HFFc6 (cell line): ENCODE data around the gene CBARP. TPM values are rescaled to one million over a fixed set of nuclear protein-coding genes. Genes with fewer than 3 reads are reported as not detected.
A peak's percentile ranks its signal among the peaks of the same experiment; 100 is the strongest.

Source experiments
- DNase-seq: peaks from one replicate; pipeline ENCODE4 v3.0.0-alpha.2; 2018
- H3K27ac Mint-ChIP-seq: 2 replicates; pipeline ENCODE4 v1.8.0; 2020; ENCODE audit warnings: mild to moderate bottlenecking, mixed read lengths
- H3K27me3 Mint-ChIP-seq: 2 replicates; pipeline ENCODE4 v1.8.0; 2021; ENCODE audit warnings: mild to moderate bottlenecking, moderate library complexity, mixed read lengths; ENCODE audit not compliant: insufficient read depth
- H3K36me3 Mint-ChIP-seq: 2 replicates; pipeline ENCODE4 v1.8.0; 2021; ENCODE audit warnings: low read depth, mixed read lengths
- H3K4me1 Mint-ChIP-seq: 2 replicates; pipeline ENCODE4 v1.8.0; 2020; ENCODE audit warnings: low read depth, mixed read lengths
- H3K4me3 Mint-ChIP-seq: 2 replicates; pipeline ENCODE4 v1.8.0; 2020; ENCODE audit warnings: mild to moderate bottlenecking, moderate library complexity, mixed read lengths
- H3K9me3 Mint-ChIP-seq: 2 replicates; pipeline ENCODE4 v1.8.0; 2020; ENCODE audit warnings: mild to moderate bottlenecking, mixed read lengths
- CTCF ChIP-seq: fragments of 200-600 bp; sonication (generic); IDR thresholded peaks from 2 replicates; pipeline ENCODE4 v1.5.0; 2021; ENCODE audit warnings: antibody characterized with exemption, mild to moderate bottlenecking
- long read RNA-seq: library from polyadenylated mRNA; unstranded; transcript quantifications from one replicate; pipeline ENCODE4 v2.0.0, GENCODE V29; 2019
- total RNA-seq, 6 experiments: library from RNA; stranded (reverse); fragmentation: NEBNext Ultra II Directional; extraction: Animal tissue kit (Norgen Biotek cat#: 25700); gene quantifications; 2 replicates in 1 of 6; 3 replicates in 5 of 6; pipeline ENCODE4 v1.2.3, GENCODE V29; 2021

Gene CBARP
- total RNA-seq: 10 to 100 TPM in 1 of 6 experiments, 1 to 10 TPM in 5; 7.6 to 12.7 (median 8.6) TPM
- long read RNA-seq: 0 reads

GRCh38 chr19:1237754-1238368 lies at the start of gene CBARP:
Gene CBARP (minus strand): TSS chr19:1238005. CDS start chr19:1236100, 1,905 bp downstream.
- TF ChIP-seq CTCF: no peak
- Mint-ChIP-seq H3K4me1 (peaks cover 11% of the 10 kb centered on the region), H3K9me3 (no peaks in the 10 kb centered on the region), H3K27ac (peak within 1 kb of the TSS; percentile 52), H3K36me3 (no peaks in the 10 kb centered on the region), H3K4me3 (peak within 1 kb of the TSS; percentile 78), H3K27me3 (peaks cover 4% of the 10 kb centered on the region; the same call in 1 of the 2 replicates)
- DNase-seq: no peak

- no peak for DNase-seq
- no peaks in the 10 kb centered on the region for H3K4me1 Mint-ChIP-seq
- no peak for TF ChIP-seq CTCF
- no peak overlapping the region for H3K27ac Mint-ChIP-seq
- no peak overlapping the region for H3K4me3 Mint-ChIP-seq
- H3K36me3 Mint-ChIP-seq: no peaks in the 10 kb centered on the region
- no peaks in the 10 kb centered on the region for H3K9me3 Mint-ChIP-seq
- peaks cover 23% of the 10 kb centered on the region for H3K27me3 Mint-ChIP-seq
These were observed 48.9 kb upstream of the CBARP start for GRCh38 chr19:1286487-1287353.

DNA sequence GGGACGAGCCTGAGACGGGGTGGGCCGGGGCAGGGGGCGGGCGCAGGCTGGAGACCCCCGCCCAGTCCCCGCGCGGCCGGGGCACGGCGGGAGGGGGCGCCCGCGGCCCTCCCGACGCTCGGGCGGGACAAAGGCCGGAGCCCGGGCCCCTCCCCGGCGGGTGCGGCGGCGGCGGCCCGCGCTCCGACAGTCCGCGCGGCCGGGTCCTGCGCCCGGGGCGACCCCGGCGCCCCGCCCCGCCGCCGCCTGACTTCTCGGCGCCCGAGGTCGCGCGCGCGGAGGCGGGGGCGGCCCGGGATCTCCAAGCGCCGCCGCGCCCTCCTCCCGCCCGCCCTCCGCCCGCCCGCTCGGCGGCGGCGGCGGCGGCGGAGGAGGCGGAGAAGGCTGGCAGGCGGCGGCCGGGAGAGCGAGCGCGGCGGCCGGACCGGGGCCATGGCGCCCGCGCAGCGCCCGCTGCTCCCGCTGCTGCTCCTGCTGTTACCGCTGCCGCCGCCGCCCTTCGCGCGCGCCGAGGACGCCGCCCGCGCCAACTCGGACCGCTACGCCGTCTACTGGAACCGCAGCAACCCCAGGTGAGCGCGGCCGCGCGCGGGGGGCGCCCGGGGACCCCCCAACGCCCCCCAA lies 48.0 kb upstream of the CBARP start, which contains the start of gene EFNA2:
EFNA2 (plus strand) TSS at position 137 of the 624 bp plus-strand sequence; CDS start at position 433, 296 bp downstream.
- H3K4me3 Mint-ChIP-seq: no peak within 1 kb of the TSS
- H3K27me3 Mint-ChIP-seq: peaks cover 24% of the 10 kb centered on the region
- no peak for DNase-seq
- H3K4me1 Mint-ChIP-seq: no peaks in the 10 kb centered on the region
- no peaks in the 10 kb centered on the region for H3K36me3 Mint-ChIP-seq
- no peak for TF ChIP-seq CTCF
- H3K27ac Mint-ChIP-seq: no peak within 1 kb of the TSS
- no peaks in the 10 kb centered on the region for H3K9me3 Mint-ChIP-seq

GRCh38 chr19:1284979-1285736 lies 47.4 kb upstream of the CBARP start:
- H3K9me3 Mint-ChIP-seq: no peaks in the 10 kb centered on the region
- H3K36me3 Mint-ChIP-seq: peaks cover 4% of the 10 kb centered on the region; the same call in 1 of the 2 replicates
- DNase-seq: no peak
- H3K27me3 Mint-ChIP-seq: peaks cover 24% of the 10 kb centered on the region
- no peak overlapping the region for H3K4me3 Mint-ChIP-seq
- no peak overlapping the region for H3K27ac Mint-ChIP-seq
- H3K4me1 Mint-ChIP-seq: peaks cover 3% of the 10 kb centered on the region; the same call in 1 of the 2 replicates
- TF ChIP-seq CTCF: no peak
